ENCODE data around the gene LRP1B.

Gene LRP1B

DNA sequence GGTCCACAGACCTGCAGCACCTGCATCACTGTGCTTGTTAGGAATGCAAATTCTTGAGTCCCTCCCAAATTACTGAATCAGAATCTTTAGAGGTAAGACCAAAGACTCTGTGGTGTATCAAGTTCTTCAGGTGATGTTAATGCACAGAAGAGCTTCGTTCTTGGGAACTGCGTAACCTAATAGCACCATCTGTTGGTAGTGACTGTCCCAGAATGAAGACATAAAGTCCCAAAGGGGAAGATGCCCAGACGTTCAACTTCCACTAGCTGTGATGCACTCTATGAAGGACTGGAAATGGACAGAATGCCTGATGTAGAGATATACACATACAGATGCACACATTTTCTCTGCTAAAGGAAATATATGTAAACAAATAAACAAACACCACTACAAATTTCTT is 576.0 kb downstream of the LRP1B start:
- 32% methylated on average over 3 of the region's 3 CpGs for WGBS
- H3K9me3 ChIP-seq (ENCODE audit: insufficient read depth, low read depth, low read length): no peaks in the 10 kb centered on the region

DNA sequence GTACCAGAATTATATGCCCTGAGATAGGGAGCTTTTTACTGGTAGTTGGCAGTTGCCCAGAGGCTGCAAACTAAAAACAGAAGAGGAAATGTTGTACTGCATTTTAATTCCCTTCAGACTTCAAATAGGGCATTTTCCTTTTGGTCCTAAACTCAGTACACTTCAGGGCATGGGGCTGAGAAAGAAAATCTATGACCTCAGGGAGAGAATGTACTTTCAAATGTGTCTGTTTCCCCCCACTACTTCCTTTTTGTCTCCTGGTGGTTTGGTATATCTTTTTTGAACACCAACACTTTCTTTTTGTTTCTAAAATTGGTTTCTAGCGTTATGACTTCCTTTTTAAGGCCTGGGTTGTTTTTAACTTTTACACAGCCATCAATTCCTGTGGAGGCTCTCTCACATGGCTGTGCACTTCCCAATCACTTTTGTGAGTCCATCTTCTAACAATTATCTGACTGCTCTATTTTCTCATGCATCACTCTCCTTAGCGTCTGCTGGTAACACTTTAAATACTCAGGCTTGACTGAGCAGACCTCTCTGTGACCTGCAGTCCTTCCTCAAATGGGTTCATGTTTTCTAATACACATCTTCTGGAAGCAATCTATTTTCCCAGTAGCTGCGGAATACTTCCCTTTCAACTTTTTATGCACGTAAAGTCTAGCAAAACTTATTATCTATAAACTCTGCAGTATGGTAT is 596.0 kb downstream of the LRP1B start:
- H3K27ac ChIP-seq (ENCODE audit: low read depth, low read length): no peak overlapping the region
- H3K9ac ChIP-seq (ENCODE audit: low read depth, low read length): no peak overlapping the region
- no peaks in the 10 kb centered on the region for H3K9me3 ChIP-seq (ENCODE audit: insufficient read depth, low read depth, low read length)
- H3K36me3 ChIP-seq (ENCODE audit: insufficient read depth, low read length): no peaks in the 10 kb centered on the region
- WGBS: 87% methylated on average over 4 of the region's 4 CpGs
- H3K27me3 ChIP-seq (ENCODE audit: insufficient read depth, low read length): no peaks in the 10 kb centered on the region
- no peak overlapping the region for H3K4me3 ChIP-seq (ENCODE audit: low read length)
- no peaks in the 10 kb centered on the region for H3K4me1 ChIP-seq (ENCODE audit: insufficient read depth, low read length)

More for the DNA sequence above, 576.0 kb downstream of the LRP1B start:
- Histone ChIP-seq H3K27ac (ENCODE audit: low read depth, low read length) (no peak overlapping the region), H3K36me3 (ENCODE audit: insufficient read depth, low read length) (no peaks in the 10 kb centered on the region), H3K4me1 (ENCODE audit: insufficient read depth, low read length) (no peaks in the 10 kb centered on the region), H3K27me3 (ENCODE audit: insufficient read depth, low read length) (no peaks in the 10 kb centered on the region), H3K4me3 (ENCODE audit: low read length) (no peak overlapping the region), H3K9ac (ENCODE audit: low read depth, low read length) (no peak overlapping the region)

DNA sequence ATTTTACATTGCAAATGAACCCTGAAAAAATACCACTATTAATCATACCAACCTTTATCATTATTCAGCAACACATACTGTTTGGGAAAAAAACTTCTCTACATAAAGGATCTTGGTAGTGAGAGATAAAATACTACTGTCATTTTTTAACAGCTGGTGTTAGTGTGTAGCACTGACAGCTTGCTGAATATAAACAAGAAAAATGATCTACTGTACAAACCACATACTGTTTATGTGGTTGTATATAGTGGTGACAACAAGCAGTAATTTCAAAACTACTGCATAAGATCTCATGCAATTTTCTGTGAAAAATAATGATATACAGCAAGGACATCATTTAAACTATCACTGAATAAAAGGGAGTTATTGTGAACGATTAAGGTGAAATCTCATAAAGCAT is 601.2 kb downstream of the LRP1B start:
- no peaks in the 10 kb centered on the region for H3K4me1 ChIP-seq (ENCODE audit: insufficient read depth, low read length)
- no peaks in the 10 kb centered on the region for H3K36me3 ChIP-seq (ENCODE audit: insufficient read depth, low read length)
- H3K4me3 ChIP-seq (ENCODE audit: low read length): no peak overlapping the region
- H3K27me3 ChIP-seq (ENCODE audit: insufficient read depth, low read length): no peaks in the 10 kb centered on the region
- no peak overlapping the region for H3K27ac ChIP-seq (ENCODE audit: low read depth, low read length)
- H3K9ac ChIP-seq (ENCODE audit: low read depth, low read length): no peak overlapping the region
- no CpG with 5 or more reads among the region's 1 CpG for WGBS
- no peaks in the 10 kb centered on the region for H3K9me3 ChIP-seq (ENCODE audit: insufficient read depth, low read depth, low read length)

DNA sequence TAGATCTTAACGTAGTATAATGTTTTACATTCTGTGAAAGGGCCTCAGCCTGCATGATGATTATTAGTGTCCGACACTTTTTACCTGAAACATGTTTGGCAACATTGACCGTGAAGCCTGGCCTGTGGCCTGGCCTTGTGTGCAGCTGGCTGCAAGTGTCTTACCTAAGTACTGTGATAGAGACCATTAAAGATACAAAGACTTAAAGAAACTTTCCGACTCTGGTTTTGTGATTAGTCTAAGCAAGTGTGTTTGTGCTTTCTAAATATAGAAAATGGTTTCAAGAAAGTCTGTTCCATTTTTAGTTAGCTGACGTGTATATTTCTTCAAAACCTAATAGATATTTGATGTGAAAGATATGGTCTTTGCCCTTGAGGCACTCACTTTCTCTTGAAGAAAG is 601.8 kb downstream of the LRP1B start:
- no peaks in the 10 kb centered on the region for H3K36me3 ChIP-seq (ENCODE audit: insufficient read depth, low read length)
- no peaks in the 10 kb centered on the region for H3K4me1 ChIP-seq (ENCODE audit: insufficient read depth, low read length)
- H3K27ac ChIP-seq (ENCODE audit: low read depth, low read length): no peak overlapping the region
- H3K9ac ChIP-seq (ENCODE audit: low read depth, low read length): no peak overlapping the region
- H3K9me3 ChIP-seq (ENCODE audit: insufficient read depth, low read depth, low read length): no peaks in the 10 kb centered on the region
- WGBS: 82% methylated on average over 5 of the region's 5 CpGs
- no peak overlapping the region for H3K4me3 ChIP-seq (ENCODE audit: low read length)
- H3K27me3 ChIP-seq (ENCODE audit: insufficient read depth, low read length): no peaks in the 10 kb centered on the region

DNA sequence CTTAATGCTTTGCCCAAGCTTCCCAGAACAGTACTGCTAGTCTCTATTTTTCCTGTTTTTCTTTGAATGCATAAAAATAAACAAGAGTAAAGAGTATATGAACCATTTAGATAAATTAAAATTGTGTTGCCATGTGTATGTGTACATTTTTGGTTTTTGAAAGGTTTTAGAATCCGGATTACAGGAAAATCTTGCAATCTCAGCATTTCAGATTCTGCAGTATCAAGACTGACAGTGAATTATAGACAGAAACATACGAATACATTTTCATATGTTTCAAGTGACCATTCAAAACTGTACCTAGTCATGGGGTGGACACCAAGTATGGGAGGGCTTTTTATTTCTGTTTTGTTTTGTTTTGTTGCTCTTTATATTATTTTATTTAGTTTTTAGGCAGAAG is 604.1 kb downstream of the LRP1B start:
- Histone ChIP-seq H3K4me3 (ENCODE audit: low read length) (no peak overlapping the region), H3K27ac (ENCODE audit: low read depth, low read length) (no peak overlapping the region), H3K9me3 (ENCODE audit: insufficient read depth, low read depth, low read length) (no peaks in the 10 kb centered on the region), H3K27me3 (ENCODE audit: insufficient read depth, low read length) (no peaks in the 10 kb centered on the region), H3K36me3 (ENCODE audit: insufficient read depth, low read length) (no peaks in the 10 kb centered on the region), H3K9ac (ENCODE audit: low read depth, low read length) (no peak overlapping the region), H3K4me1 (ENCODE audit: insufficient read depth, low read length) (no peaks in the 10 kb centered on the region)
- 94% methylated on average over 2 of the region's 2 CpGs for WGBS

DNA sequence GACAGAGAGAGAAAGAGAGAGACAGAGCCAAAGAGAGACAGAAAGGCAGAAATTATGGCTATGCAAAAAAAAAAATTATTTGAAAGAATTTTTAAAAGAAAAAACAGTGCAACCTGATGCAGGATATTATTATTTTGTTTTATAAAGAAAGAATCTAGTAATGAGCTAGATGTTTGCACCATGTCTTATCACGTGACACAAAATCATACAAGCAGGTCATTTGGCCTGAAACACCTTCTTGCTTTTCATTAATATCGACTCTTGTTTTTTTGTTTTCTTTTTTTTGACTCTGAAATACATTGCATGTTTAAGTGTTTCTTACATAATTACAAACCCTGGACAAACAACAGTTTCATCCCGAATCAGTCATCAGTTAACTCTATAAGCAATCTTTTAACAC is 606.0 kb downstream of the LRP1B start:
- Histone ChIP-seq H3K9me3 (ENCODE audit: insufficient read depth, low read depth, low read length) (no peaks in the 10 kb centered on the region), H3K27ac (ENCODE audit: low read depth, low read length) (no peak overlapping the region), H3K27me3 (ENCODE audit: insufficient read depth, low read length) (no peaks in the 10 kb centered on the region), H3K4me1 (ENCODE audit: insufficient read depth, low read length) (peaks cover 6% of the 10 kb centered on the region; the same call in 1 of the 2 replicates), H3K36me3 (ENCODE audit: insufficient read depth, low read length) (no peaks in the 10 kb centered on the region), H3K9ac (ENCODE audit: low read depth, low read length) (no peak overlapping the region), H3K4me3 (ENCODE audit: low read length) (no peak overlapping the region)
- WGBS: 45% methylated on average over 2 of the region's 3 CpGs

DNA sequence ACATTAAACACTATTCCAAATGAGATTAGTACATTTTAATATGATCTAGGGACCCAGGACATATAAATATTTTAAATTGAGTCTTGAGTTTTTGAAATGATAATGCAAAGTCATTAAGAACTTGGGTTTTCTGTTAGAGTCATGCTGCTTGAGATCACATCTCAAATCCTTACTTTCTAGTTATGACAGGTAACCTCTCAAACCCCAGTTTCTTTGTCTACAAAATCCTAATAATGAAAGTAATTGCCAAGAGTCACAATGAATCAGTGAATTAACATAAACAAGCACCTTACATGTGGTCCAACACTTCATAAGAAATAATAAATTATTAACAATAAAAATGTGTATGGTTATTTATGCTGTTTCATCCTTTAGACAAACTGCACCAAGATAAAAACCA is 607.6 kb downstream of the LRP1B start:
- no peaks in the 10 kb centered on the region for H3K27me3 ChIP-seq (ENCODE audit: insufficient read depth, low read length)
- H3K9me3 ChIP-seq (ENCODE audit: insufficient read depth, low read depth, low read length): no peaks in the 10 kb centered on the region
- H3K4me1 ChIP-seq (ENCODE audit: insufficient read depth, low read length): peaks cover 6% of the 10 kb centered on the region; the same call in 1 of the 2 replicates
- no peak overlapping the region for H3K27ac ChIP-seq (ENCODE audit: low read depth, low read length)
- no peak overlapping the region for H3K4me3 ChIP-seq (ENCODE audit: low read length)
- H3K9ac ChIP-seq (ENCODE audit: low read depth, low read length): no peak overlapping the region
- H3K36me3 ChIP-seq (ENCODE audit: insufficient read depth, low read length): no peaks in the 10 kb centered on the region

DNA sequence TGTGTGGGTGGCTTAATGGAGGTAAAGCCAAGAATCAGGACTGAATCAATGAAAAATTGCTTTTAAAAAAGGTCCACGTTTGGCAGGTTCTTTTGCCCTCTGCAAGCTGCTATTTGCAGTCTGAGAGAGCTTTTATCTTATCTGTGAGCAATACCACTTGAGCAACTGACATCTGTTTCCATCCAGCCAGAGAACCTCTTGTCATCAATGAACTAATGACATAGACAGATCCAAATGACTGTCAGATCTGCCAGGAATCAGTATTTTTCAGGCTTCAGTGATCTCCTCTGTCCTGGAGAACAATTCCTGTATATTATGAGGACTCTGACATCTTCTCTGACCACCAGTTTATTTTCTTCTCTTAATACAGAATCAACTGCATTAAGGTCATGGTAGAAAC is 608.1 kb downstream of the LRP1B start:
- Histone ChIP-seq H3K9ac (ENCODE audit: low read depth, low read length) (no peak overlapping the region), H3K9me3 (ENCODE audit: insufficient read depth, low read depth, low read length) (no peaks in the 10 kb centered on the region), H3K36me3 (ENCODE audit: insufficient read depth, low read length) (no peaks in the 10 kb centered on the region), H3K27me3 (ENCODE audit: insufficient read depth, low read length) (no peaks in the 10 kb centered on the region), H3K27ac (ENCODE audit: low read depth, low read length) (no peak overlapping the region), H3K4me3 (ENCODE audit: low read length) (no peak overlapping the region), H3K4me1 (ENCODE audit: insufficient read depth, low read length) (peaks cover 6% of the 10 kb centered on the region; the same call in 1 of the 2 replicates)
- 81% methylated on average over 1 of the region's 1 CpG for WGBS

DNA sequence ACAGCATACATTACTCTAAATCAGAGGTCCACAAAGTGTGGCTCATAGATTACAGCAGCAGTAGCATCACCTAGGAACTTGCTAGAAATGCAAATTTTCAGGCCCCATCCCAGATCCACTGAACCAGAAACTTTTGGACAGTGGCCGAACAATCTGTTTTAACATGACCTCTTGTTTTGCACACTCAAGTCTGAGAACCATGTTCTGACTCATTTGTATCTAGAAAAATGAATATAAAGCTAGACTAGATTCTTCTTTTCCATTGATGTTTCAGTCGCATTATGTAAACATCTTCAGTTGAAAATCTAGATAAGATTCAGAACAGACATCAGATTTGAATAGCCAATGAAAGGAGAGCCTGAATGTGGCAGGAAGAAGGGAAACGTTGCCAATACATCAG is 608.8 kb downstream of the LRP1B start:
- H3K36me3 ChIP-seq (ENCODE audit: insufficient read depth, low read length): no peaks in the 10 kb centered on the region
- 95% methylated on average over 3 of the region's 3 CpGs for whole genome bisulfite sequencing

DNA sequence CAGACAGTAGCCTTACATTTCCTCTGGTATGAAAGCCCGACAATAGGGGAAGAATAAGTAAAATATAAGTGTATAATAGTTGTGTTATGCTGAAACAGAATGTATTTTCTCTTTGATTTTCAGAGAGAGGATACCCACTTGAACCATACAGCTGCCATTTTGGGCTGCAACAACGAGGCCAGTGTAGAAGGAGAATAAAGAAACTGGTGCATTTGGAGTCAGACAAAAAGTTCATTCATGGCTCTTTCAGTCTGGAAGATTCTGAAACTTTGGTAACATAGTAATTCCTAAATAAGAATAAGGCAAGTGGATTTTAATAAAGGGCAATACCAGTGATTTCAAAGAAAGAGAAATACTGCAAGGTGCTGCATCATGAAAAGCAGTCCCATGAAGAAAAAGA is 610.9 kb downstream of the LRP1B start:
- H3K27me3 ChIP-seq (ENCODE audit: insufficient read depth, low read length): no peaks in the 10 kb centered on the region
- H3K9ac ChIP-seq (ENCODE audit: low read depth, low read length): no peak overlapping the region
- WGBS: 95% methylated on average over 2 of the region's 2 CpGs

More for the DNA sequence above, 608.8 kb downstream of the LRP1B start:
- H3K9ac ChIP-seq (ENCODE audit: low read depth, low read length): no peak overlapping the region
- no peak overlapping the region for H3K4me3 ChIP-seq (ENCODE audit: low read length)
- H3K27ac ChIP-seq (ENCODE audit: low read depth, low read length): no peak overlapping the region
- peaks cover 6% of the 10 kb centered on the region; the same call in 1 of the 2 replicates for H3K4me1 ChIP-seq (ENCODE audit: insufficient read depth, low read length)
- no peaks in the 10 kb centered on the region for H3K27me3 ChIP-seq (ENCODE audit: insufficient read depth, low read length)
- H3K9me3 ChIP-seq (ENCODE audit: insufficient read depth, low read depth, low read length): no peaks in the 10 kb centered on the region

DNA sequence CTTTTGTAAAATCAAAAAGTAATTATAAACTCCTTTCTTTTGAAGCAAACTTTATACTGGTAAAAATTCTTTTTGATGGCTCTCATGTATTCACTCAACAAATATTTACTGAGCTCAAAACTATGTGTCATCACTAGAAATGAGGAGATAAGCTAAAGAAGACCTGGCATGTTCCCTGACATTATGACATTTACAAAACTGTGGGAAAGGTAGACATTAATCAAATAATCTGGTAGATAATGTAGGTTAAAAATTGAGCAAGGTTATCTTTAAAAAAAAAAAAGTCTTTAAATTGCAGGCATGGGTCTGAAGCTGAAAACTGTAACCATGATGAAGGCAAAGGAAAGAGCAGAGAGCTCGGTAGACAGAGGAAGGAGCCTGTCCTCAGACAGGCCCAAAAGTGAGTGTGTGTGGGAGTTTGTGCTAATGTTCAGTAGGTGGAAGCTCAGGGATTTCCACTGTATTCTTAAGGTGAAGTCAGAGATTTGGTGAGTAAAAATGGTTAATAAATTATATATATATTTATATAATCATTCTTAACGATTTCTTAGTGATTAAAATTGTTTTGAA is 612.9 kb downstream of the LRP1B start:
- Histone ChIP-seq H3K4me3 (ENCODE audit: low read length) (no peak overlapping the region), H3K4me1 (ENCODE audit: insufficient read depth, low read length) (peaks cover 6% of the 10 kb centered on the region; the same call in 1 of the 2 replicates), H3K27ac (ENCODE audit: low read depth, low read length) (no peak overlapping the region), H3K27me3 (ENCODE audit: insufficient read depth, low read length) (no peaks in the 10 kb centered on the region), H3K36me3 (ENCODE audit: insufficient read depth, low read length) (no peaks in the 10 kb centered on the region), H3K9ac (ENCODE audit: low read depth, low read length) (no peak overlapping the region), H3K9me3 (ENCODE audit: insufficient read depth, low read depth, low read length) (no peaks in the 10 kb centered on the region)
- WGBS: 90% methylated on average over 1 of the region's 2 CpGs

More for the DNA sequence above, 610.9 kb downstream of the LRP1B start:
- Histone ChIP-seq H3K4me3 (ENCODE audit: low read length) (no peak overlapping the region), H3K9me3 (ENCODE audit: insufficient read depth, low read depth, low read length) (no peaks in the 10 kb centered on the region), H3K4me1 (ENCODE audit: insufficient read depth, low read length) (peaks cover 6% of the 10 kb centered on the region; the same call in 1 of the 2 replicates), H3K36me3 (ENCODE audit: insufficient read depth, low read length) (no peaks in the 10 kb centered on the region), H3K27ac (ENCODE audit: low read depth, low read length) (no peak overlapping the region)

All from HUES64 (cell line).